ENCODE data around the gene OR7A10.
"Not testable (repeated sequence)": the region's sequence is repeated elsewhere in the genome, so short reads cannot be mapped to it uniquely, and the experiment has no call there.

OR7A10 gene

DNA sequence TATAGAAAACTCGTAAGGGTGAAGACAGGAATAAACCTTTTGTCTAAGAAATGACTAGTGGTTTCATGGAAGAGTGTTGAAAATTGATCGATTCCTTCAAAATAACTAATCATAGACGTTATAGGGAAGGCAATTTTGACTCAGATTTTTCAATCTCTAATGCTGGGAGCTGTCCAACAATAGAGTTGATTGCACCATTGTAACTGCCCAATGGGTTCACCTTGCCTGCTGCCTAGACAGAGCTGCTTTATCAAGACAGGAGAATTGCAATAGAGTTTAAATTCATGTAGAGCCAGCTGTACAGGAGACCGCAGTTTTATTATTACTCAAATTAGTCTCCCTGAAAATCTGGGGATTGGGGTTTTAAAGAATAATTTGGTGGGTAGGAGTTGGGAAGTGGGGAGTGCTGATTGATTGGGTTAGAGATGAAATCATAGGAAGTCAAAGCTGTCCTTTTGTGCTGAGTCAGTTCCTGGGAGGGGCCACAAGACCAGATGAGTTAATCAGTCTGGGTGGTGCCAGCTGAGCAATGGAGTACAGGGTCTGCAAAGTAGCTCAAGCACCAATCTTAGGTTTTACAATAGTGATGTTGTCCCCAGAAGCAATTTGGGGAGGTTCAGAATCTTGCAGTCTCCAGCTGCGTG lies 53.5 kb downstream of the OR7A10 start:
- no peak for DNase-seq (ENCODE audit: low read depth in 3 of 3, low spot score in 1 of 3)

DNA sequence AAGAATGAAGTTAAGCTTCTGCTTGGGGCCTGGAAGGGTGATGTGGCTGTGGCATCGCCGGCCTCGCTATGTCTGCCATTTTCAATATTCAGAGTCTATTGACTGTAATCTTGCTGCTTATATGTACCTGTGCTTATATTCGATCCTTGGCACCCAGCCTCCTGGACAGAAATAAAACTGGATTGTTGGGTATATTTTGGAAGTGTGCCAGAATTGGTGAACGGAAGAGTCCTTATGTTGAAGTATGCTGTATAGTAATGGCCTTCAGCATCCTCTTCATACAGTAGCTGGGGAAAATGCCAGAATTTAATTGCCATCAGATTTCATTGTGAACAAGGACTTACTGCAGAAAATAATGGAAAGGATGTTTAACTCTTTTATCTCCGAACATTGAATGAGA lies 56.5 kb downstream of the OR7A10 start:
- not testable (repeated sequence) for DNase-seq (ENCODE audit: low read depth in 3 of 3, low spot score in 1 of 3)

Measured in stimulated activated CD4-positive, alpha-beta T cell treated with anti-CD3 and anti-CD28 coated beads, TNF-alpha, amount 100 ng/mL, for 1 hour (primary cell).